Panc1 (cell line): ENCODE data around the gene PTPRK. TPM values are rescaled to one million over a fixed set of nuclear protein-coding genes. Genes with fewer than 3 reads are reported as not detected.

Experiments used
- ATAC-seq: fragments of 200-7000 bp; cut with Tn5 transposase; 2 replicates; pipeline ENCODE4 v1.9.1; 2020; ENCODE audit warnings: mild to moderate bottlenecking, moderate library complexity
- BruUV-seq: library from RNA; stranded (reverse); fragments of 400-500 nt; replicated peaks from 2 replicates; lab custom pipeline; 2021; lab: Mats Ljungman, UMichigan
- CTCF ChIA-PET: fragments of 300-600 bp; sonication (Branson Sonifier 250); formaldehyde crosslinking; loops from one replicate; lab custom pipeline; 2022; ENCODE audit warnings: antibody characterized with exemption; lab: Charles Lee
- POLR2A ChIA-PET: fragments of 300-600 bp; sonication (Branson Sonifier 250); formaldehyde crosslinking; loops from one replicate; lab custom pipeline; 2022; ENCODE audit warnings: antibody characterized with exemption; lab: Charles Lee
- DNase-seq: peaks from one replicate; pipeline ENCODE4 v3.0.0-alpha.2; 2010; ENCODE audit warnings: low read depth, low spot score
- H3K27ac ChIP-seq: 2 replicates; pipeline ENCODE4 v1.5.1; 2011; ENCODE audit warnings: mild to moderate bottlenecking, low read length, inconsistent platforms
- H3K27me3 ChIP-seq: fragments of 200-500 bp; sonication (Bioruptor generic); 2 replicates; pipeline ENCODE4 v1.6.0; 2014; ENCODE audit warnings: low read length, inconsistent platforms; ENCODE audit not compliant: control insufficient read depth, insufficient read depth
- H3K36me3 ChIP-seq: fragments of 200-500 bp; sonication (Bioruptor generic); 2 replicates; pipeline ENCODE4 v1.5.1; 2014; ENCODE audit warnings: inconsistent platforms, mild to moderate bottlenecking, low read length, moderate library complexity; ENCODE audit not compliant: control insufficient read depth, insufficient read depth
- H3K4me1 ChIP-seq: 2 replicates; pipeline ENCODE4 v1.5.1; 2011; ENCODE audit warnings: inconsistent platforms, mild to moderate bottlenecking, low read length, moderate library complexity; ENCODE audit not compliant: control insufficient read depth, insufficient read depth
- H3K4me3 ChIP-seq, 2 experiments: 2 replicates each; pipeline ENCODE4 v1.5.1; 2011 to 2012; ENCODE audit warnings: low read depth in 2 of 2, low read length in 2 of 2, mild to moderate bottlenecking in 2 of 2, inconsistent platforms in 1 of 2, moderate library complexity in 1 of 2
- H3K9me3 ChIP-seq: fragments of 200-500 bp; sonication (Bioruptor generic); 2 replicates; pipeline ENCODE4 v1.5.1; 2014; ENCODE audit warnings: low read depth, mild to moderate bottlenecking, inconsistent platforms, low read length, moderate library complexity; ENCODE audit not compliant: control insufficient read depth, insufficient read depth
- POLR2AphosphoS5 ChIP-seq: IDR thresholded peaks from 2 replicates; pipeline ENCODE4 v1.6.1; 2012; ENCODE audit warnings: mild to moderate bottlenecking, low read depth, low read length, moderate library complexity
- SIN3A ChIP-seq: IDR thresholded peaks from 2 replicates; pipeline ENCODE4 v1.6.1; 2012; ENCODE audit warnings: low read depth, mild to moderate bottlenecking, low read length, moderate library complexity, borderline replicate concordance; ENCODE audit not compliant: insufficient read depth
- TCF7L2 ChIP-seq: IDR thresholded peaks from 2 replicates; pipeline ENCODE4 v1.6.1; 2011; ENCODE audit warnings: mild to moderate bottlenecking, low read depth, low read length, inconsistent platforms
- in situ Hi-C: cut with HindIII; loops from 2 replicates; pipeline ENCODE4 v1.10.0; 2016; ENCODE audit warnings: low sequenced_read_pairs, low pct_unique_long_range_greater_than_20kb
- intact Hi-C: fragments of 100-400 bp; cut with micrococcal nuclease; formaldehyde crosslinking; loops from one replicate; pipeline ENCODE4 v1.10.0; 2022; ENCODE audit not compliant: unreplicated experiment
- total RNA-seq: library from RNA; stranded (reverse); gene quantifications from one replicate; pipeline ENCODE4 v1.2.1, GENCODE V29; 2021; ENCODE audit not compliant: unreplicated experiment
- TF ChIP-seq, protein P1 (sequence below), 2 experiments: IDR thresholded peaks; 2 replicates each; pipeline ENCODE4 v1.6.1; 2011 to 2012; ENCODE audit warnings: low read depth in 2 of 2, control low read depth in 1 of 2, low read length in 1 of 2, mild to moderate bottlenecking in 1 of 2, moderate library complexity in 1 of 2; ENCODE audit not compliant: insufficient read depth in 1 of 2
- TF ChIP-seq, protein P2 (sequence below): fragments of 450-650 bp; IDR thresholded peaks from 2 replicates; pipeline ENCODE4 v1.5.1; 2017; ENCODE audit warnings: mild to moderate bottlenecking

Gene PTPRK
- total RNA-seq, 1 experiment from 2014 or later = 61.8 TPM

- Histone ChIP-seq H3K36me3 (no peaks in the 10 kb centered on the region; the same call in 1 of the 2 replicates), H3K4me1 (no peaks in the 10 kb centered on the region; the same call in 1 of the 2 replicates), H3K27me3 (no peaks in the 10 kb centered on the region), H3K27ac (no peak overlapping the region), H3K4me3 (no peak overlapping the region), H3K9me3 (no peaks in the 10 kb centered on the region)
- BruUV-seq = no TSS peak
- ChIA-PET CTCF (no interaction called here), POLR2A (no interaction called here)
- no peak for DNase-seq
- in situ Hi-C loops (no loop called here), intact Hi-C loops (no loop called here)
- no peak for ATAC-seq
- TF ChIP-seq SIN3A = no peak
- TF ChIP-seq, protein P1, sequence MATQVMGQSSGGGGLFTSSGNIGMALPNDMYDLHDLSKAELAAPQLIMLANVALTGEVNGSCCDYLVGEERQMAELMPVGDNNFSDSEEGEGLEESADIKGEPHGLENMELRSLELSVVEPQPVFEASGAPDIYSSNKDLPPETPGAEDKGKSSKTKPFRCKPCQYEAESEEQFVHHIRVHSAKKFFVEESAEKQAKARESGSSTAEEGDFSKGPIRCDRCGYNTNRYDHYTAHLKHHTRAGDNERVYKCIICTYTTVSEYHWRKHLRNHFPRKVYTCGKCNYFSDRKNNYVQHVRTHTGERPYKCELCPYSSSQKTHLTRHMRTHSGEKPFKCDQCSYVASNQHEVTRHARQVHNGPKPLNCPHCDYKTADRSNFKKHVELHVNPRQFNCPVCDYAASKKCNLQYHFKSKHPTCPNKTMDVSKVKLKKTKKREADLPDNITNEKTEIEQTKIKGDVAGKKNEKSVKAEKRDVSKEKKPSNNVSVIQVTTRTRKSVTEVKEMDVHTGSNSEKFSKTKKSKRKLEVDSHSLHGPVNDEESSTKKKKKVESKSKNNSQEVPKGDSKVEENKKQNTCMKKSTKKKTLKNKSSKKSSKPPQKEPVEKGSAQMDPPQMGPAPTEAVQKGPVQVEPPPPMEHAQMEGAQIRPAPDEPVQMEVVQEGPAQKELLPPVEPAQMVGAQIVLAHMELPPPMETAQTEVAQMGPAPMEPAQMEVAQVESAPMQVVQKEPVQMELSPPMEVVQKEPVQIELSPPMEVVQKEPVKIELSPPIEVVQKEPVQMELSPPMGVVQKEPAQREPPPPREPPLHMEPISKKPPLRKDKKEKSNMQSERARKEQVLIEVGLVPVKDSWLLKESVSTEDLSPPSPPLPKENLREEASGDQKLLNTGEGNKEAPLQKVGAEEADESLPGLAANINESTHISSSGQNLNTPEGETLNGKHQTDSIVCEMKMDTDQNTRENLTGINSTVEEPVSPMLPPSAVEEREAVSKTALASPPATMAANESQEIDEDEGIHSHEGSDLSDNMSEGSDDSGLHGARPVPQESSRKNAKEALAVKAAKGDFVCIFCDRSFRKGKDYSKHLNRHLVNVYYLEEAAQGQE (IDR thresholded peaks at IDR 0.05; ENCODE audit: insufficient read depth in 1 of 2, low read depth in 2 of 2, low read length in 1 of 2) = no peak
- TF ChIP-seq POLR2AphosphoS5 = no peak
- TF ChIP-seq TCF7L2 = no peak
- TF ChIP-seq, protein P2, sequence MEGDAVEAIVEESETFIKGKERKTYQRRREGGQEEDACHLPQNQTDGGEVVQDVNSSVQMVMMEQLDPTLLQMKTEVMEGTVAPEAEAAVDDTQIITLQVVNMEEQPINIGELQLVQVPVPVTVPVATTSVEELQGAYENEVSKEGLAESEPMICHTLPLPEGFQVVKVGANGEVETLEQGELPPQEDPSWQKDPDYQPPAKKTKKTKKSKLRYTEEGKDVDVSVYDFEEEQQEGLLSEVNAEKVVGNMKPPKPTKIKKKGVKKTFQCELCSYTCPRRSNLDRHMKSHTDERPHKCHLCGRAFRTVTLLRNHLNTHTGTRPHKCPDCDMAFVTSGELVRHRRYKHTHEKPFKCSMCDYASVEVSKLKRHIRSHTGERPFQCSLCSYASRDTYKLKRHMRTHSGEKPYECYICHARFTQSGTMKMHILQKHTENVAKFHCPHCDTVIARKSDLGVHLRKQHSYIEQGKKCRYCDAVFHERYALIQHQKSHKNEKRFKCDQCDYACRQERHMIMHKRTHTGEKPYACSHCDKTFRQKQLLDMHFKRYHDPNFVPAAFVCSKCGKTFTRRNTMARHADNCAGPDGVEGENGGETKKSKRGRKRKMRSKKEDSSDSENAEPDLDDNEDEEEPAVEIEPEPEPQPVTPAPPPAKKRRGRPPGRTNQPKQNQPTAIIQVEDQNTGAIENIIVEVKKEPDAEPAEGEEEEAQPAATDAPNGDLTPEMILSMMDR = no peak
Observed at GRCh38 chr6:128144320-128144719, 376.1 kb downstream of the PTPRK start.

GRCh38 chr6:128141932-128142331 lies 378.5 kb downstream of the PTPRK start:
- Histone ChIP-seq H3K9me3 (no peaks in the 10 kb centered on the region), H3K27me3 (no peaks in the 10 kb centered on the region), H3K4me3 (no peak overlapping the region), H3K4me1 (no peaks in the 10 kb centered on the region; the same call in 1 of the 2 replicates), H3K36me3 (no peaks in the 10 kb centered on the region; the same call in 1 of the 2 replicates), H3K27ac (no peak overlapping the region)
- ATAC-seq (no peak), DNase-seq (no peak)
- ChIA-PET POLR2A (no interaction called here), CTCF (no interaction called here)
- no peak for TF ChIP-seq SIN3A
- TF ChIP-seq, protein P2 = no peak
- no peak for TF ChIP-seq TCF7L2
- TF ChIP-seq, protein P1 (IDR thresholded peaks at IDR 0.05; ENCODE audit: insufficient read depth in 1 of 2, low read depth in 2 of 2, low read length in 1 of 2) = no peak
- no peak for TF ChIP-seq POLR2AphosphoS5
- intact Hi-C loops = no loop called here
- in situ Hi-C loops = no loop called here
- BruUV-seq = no TSS peak
